GM12878 (cell line): ENCODE results near the gene HS3ST1. TPM values are rescaled to one million over a fixed set of nuclear protein-coding genes. Genes with fewer than 3 reads are reported as not detected.

Experiments used
- ATF7 ChIP-seq: fragments of 450-650 bp; IDR thresholded peaks from 2 replicates; pipeline ENCODE4 v1.6.1; 2016; ENCODE audit warnings: low read depth, mild to moderate bottlenecking
- BRCA1 ChIP-seq: IDR thresholded peaks from 2 replicates; pipeline ENCODE4 v1.6.1; 2011; ENCODE audit warnings: low read depth, low read length, improper control_type of control experiment
- CBX3 ChIP-seq: fragments of 200-600 bp; sonication (generic); IDR thresholded peaks from 2 replicates; pipeline ENCODE4 v1.6.1; 2016; ENCODE audit warnings: low read depth, borderline replicate concordance
- EZH2 ChIP-seq: IDR thresholded peaks from 2 replicates; pipeline ENCODE4 v1.6.1; 2012; ENCODE audit warnings: low read depth, mild to moderate bottlenecking, control low read depth, inconsistent platforms, low read length, borderline replicate concordance; ENCODE audit not compliant: control insufficient read depth
- FOXM1 ChIP-seq: IDR thresholded peaks from 2 replicates; pipeline ENCODE4 v1.6.1; 2012; ENCODE audit warnings: low read depth, mild to moderate bottlenecking, inconsistent platforms, low read length, moderate library complexity
- HCFC1 ChIP-seq: fragments of 150-350 bp; IDR thresholded peaks from 2 replicates; pipeline ENCODE4 v1.6.1; 2014; ENCODE audit warnings: low read length
- HDAC6 ChIP-seq: fragments of 200-600 bp; sonication (generic); IDR thresholded peaks from one replicate; pipeline ENCODE4 v1.8.0; 2017; ENCODE audit warnings: antibody characterized with exemption; ENCODE audit not compliant: unreplicated experiment
- LARP7 ChIP-seq: fragments of 450-650 bp; IDR thresholded peaks from 2 replicates; pipeline ENCODE4 v1.6.1; 2017; ENCODE audit warnings: mild to moderate bottlenecking
- MEF2A ChIP-seq: IDR thresholded peaks from 2 replicates; pipeline ENCODE4 v1.6.1; 2011; ENCODE audit warnings: low read depth, mild to moderate bottlenecking, low read length, moderate library complexity; ENCODE audit not compliant: insufficient read depth
- MYC ChIP-seq: IDR thresholded peaks from 2 replicates; pipeline ENCODE4 v1.6.1; 2011; ENCODE audit warnings: mild to moderate bottlenecking, low read length, moderate library complexity, inconsistent platforms; ENCODE audit not compliant: insufficient read depth, insufficient replicate concordance, insufficient read length, severe bottlenecking
- NFYA ChIP-seq: IDR thresholded peaks from 2 replicates; pipeline ENCODE4 v1.6.1; 2011; ENCODE audit warnings: low read depth, mild to moderate bottlenecking, low read length, improper control_type of control experiment, borderline replicate concordance
- NR2C2 ChIP-seq: IDR thresholded peaks from 2 replicates; pipeline ENCODE4 v1.6.1; 2011; ENCODE audit warnings: borderline replicate concordance, low read depth; ENCODE audit not compliant: control insufficient read depth, insufficient read length
- PAX5 ChIP-seq: IDR thresholded peaks from 2 replicates; pipeline ENCODE4 v1.6.1; 2011; ENCODE audit warnings: low read depth, low read length, borderline replicate concordance
- SIN3A ChIP-seq: IDR thresholded peaks from 2 replicates; pipeline ENCODE4 v1.6.1; 2012; ENCODE audit warnings: low read depth, low read length, improper control_type of control experiment
- SMARCA5 ChIP-seq: fragments of 450-650 bp; IDR thresholded peaks from 2 replicates; pipeline ENCODE4 v1.6.1; 2017; ENCODE audit warnings: mild to moderate bottlenecking
- ZBED1 ChIP-seq: IDR thresholded peaks from 2 replicates; pipeline ENCODE4 v1.6.1; 2016; ENCODE audit warnings: borderline replicate concordance
- ZNF217 ChIP-seq: fragments of 450-650 bp; IDR thresholded peaks from 2 replicates; pipeline ENCODE4 v1.6.1; 2017; ENCODE audit warnings: antibody characterized with exemption, mild to moderate bottlenecking
- ZNF24 ChIP-seq: fragments of 450-650 bp; IDR thresholded peaks from 2 replicates; pipeline ENCODE4 v1.6.1; 2017; ENCODE audit warnings: antibody characterized with exemption, mild to moderate bottlenecking
- ZNF622 ChIP-seq: fragments of 450-650 bp; IDR thresholded peaks from 2 replicates; pipeline ENCODE4 v1.6.1; 2017; ENCODE audit warnings: mild to moderate bottlenecking, inconsistent platforms
- ZZZ3 ChIP-seq: IDR thresholded peaks from 2 replicates; pipeline ENCODE4 v1.6.1; 2011; ENCODE audit warnings: low read depth; ENCODE audit not compliant: control insufficient read depth, insufficient read length
- polyA plus RNA-seq, 11 experiments: library from polyadenylated mRNA; depleted of rRNA in 4 of 11; unstranded in 6 of 11; stranded (reverse) in 5 of 11; fragments of >200 nt; fragmentation: Nextera tagmentation in 4 of 11; fragmentation: Illumina TruSeq in 1 of 11; extraction: Ambion mirVana in 4 of 11; extraction: Trizol in 1 of 11; gene quantifications; 1 replicate in 1 of 11; 2 replicates in 10 of 11; pipeline versions ENCODE4 v1.2.1 to v1.2.3, GENCODE V29; 2011 to 2016; ENCODE audit warnings: inconsistent platforms in 2 of 11, missing spikeins in 2 of 11, low read depth in 1 of 11
- total RNA-seq, 4 experiments: library from RNA; depleted of rRNA in 3 of 4; stranded (reverse); fragments of >200 nt in 3 of 4; fragmentation: Illumina TruSeq in 1 of 4; extraction: Trizol in 1 of 4; gene quantifications; 2 replicates each; pipeline versions ENCODE4 v1.2.1 to v1.2.3, GENCODE V29; 2013 to 2021
- TF ChIP-seq, protein P1 (sequence below): IDR thresholded peaks from 2 replicates; pipeline ENCODE4 v1.6.1; 2011; ENCODE audit warnings: low read depth, low read length, improper control_type of control experiment, borderline replicate concordance
- TF ChIP-seq, protein P2 (sequence below), 3 experiments: IDR thresholded peaks in 2 of 3; conservative IDR thresholded peaks in 1 of 3; 2 replicates each; pipeline ENCODE4 v1.5.1; 2011; ENCODE audit warnings: low read depth in 3 of 3, low read length in 3 of 3, mild to moderate bottlenecking in 3 of 3, control low read depth in 2 of 3, moderate library complexity in 2 of 3, inconsistent platforms in 1 of 3, mixed read lengths in 1 of 3; ENCODE audit not compliant: control insufficient read depth in 2 of 3, insufficient read depth in 1 of 3; ENCODE audit errors: extremely low read depth in 1 of 3
- TF ChIP-seq, protein P3 (sequence below): fragments of 450-650 bp; IDR thresholded peaks from 2 replicates; pipeline ENCODE4 v1.6.1; 2016; ENCODE audit warnings: mild to moderate bottlenecking
- TF ChIP-seq, protein P4 (sequence below): fragments of 450-650 bp; IDR thresholded peaks from 2 replicates; pipeline ENCODE4 v1.6.1; 2016; ENCODE audit warnings: mild to moderate bottlenecking
- TF ChIP-seq, protein P5 (sequence below): fragments of 450-650 bp; IDR thresholded peaks from 2 replicates; pipeline ENCODE4 v1.6.1; 2017; ENCODE audit warnings: low read depth, mild to moderate bottlenecking, moderate library complexity

The HS3ST1 gene
- total and polyA plus RNA-seq, 10 of the 15 experiments (the other 5 are each of a cell fraction or from before 2014, with no cell fraction given): 0.03 to 0.65 (median 0.13) TPM

DNA sequence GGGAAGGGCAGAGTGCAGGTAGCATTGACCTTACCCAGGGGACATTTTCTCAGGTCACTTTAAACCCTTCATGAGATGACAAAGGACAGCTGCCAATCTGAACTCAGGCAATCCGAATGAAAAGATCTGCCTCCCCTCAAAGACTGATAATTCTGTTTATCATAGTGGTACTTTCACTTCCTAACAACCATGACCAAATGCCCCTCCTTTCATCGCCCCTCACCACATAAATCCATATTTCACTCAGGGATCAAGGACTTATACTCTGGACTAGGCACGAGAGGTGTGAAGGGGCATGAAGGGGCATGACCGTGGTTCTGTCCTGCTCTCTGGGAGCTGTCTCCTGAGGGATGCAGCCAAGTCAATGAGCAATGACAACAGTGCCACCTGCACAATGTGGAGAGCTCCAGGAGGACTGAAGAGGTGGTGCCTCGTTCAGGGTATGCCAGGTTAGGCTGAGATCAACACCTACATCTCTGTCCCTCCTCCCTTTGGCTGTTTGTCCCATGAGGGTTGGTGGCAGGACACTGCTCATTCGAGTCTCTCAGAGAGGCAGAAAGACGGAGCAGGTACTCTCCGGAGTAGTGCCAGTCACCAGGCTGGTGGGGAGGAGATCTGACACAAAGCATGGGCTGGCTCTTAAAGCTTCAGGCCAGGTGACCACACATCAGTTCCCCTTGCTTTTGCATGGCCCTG, 12.5 kb downstream of the HS3ST1 start (continued):
- TF ChIP-seq, protein P1, sequence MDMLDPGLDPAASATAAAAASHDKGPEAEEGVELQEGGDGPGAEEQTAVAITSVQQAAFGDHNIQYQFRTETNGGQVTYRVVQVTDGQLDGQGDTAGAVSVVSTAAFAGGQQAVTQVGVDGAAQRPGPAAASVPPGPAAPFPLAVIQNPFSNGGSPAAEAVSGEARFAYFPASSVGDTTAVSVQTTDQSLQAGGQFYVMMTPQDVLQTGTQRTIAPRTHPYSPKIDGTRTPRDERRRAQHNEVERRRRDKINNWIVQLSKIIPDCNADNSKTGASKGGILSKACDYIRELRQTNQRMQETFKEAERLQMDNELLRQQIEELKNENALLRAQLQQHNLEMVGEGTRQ: no peak
- no peak for TF ChIP-seq ZNF217
- TF ChIP-seq, protein P2, sequence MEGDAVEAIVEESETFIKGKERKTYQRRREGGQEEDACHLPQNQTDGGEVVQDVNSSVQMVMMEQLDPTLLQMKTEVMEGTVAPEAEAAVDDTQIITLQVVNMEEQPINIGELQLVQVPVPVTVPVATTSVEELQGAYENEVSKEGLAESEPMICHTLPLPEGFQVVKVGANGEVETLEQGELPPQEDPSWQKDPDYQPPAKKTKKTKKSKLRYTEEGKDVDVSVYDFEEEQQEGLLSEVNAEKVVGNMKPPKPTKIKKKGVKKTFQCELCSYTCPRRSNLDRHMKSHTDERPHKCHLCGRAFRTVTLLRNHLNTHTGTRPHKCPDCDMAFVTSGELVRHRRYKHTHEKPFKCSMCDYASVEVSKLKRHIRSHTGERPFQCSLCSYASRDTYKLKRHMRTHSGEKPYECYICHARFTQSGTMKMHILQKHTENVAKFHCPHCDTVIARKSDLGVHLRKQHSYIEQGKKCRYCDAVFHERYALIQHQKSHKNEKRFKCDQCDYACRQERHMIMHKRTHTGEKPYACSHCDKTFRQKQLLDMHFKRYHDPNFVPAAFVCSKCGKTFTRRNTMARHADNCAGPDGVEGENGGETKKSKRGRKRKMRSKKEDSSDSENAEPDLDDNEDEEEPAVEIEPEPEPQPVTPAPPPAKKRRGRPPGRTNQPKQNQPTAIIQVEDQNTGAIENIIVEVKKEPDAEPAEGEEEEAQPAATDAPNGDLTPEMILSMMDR (IDR thresholded peaks at IDR 0.05 in 2 of 3, conservative IDR thresholded peaks at IDR 0.05 in 1 of 3; ENCODE audit: control insufficient read depth in 2 of 3, extremely low read depth in 1 of 3, insufficient read depth in 1 of 3, low read depth in 3 of 3, low read length in 3 of 3): no peak
- no peak for TF ChIP-seq ZNF24
- TF ChIP-seq HCFC1: no peak
- TF ChIP-seq CBX3: no peak
- TF ChIP-seq, protein P3, sequence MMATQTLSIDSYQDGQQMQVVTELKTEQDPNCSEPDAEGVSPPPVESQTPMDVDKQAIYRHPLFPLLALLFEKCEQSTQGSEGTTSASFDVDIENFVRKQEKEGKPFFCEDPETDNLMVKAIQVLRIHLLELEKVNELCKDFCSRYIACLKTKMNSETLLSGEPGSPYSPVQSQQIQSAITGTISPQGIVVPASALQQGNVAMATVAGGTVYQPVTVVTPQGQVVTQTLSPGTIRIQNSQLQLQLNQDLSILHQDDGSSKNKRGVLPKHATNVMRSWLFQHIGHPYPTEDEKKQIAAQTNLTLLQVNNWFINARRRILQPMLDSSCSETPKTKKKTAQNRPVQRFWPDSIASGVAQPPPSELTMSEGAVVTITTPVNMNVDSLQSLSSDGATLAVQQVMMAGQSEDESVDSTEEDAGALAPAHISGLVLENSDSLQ: peak; percentile 27; the same call in 1 of the 2 replicates
- TF ChIP-seq PAX5: peak; percentile 42; the same call in 1 of the 2 replicates
- TF ChIP-seq, protein P4, sequence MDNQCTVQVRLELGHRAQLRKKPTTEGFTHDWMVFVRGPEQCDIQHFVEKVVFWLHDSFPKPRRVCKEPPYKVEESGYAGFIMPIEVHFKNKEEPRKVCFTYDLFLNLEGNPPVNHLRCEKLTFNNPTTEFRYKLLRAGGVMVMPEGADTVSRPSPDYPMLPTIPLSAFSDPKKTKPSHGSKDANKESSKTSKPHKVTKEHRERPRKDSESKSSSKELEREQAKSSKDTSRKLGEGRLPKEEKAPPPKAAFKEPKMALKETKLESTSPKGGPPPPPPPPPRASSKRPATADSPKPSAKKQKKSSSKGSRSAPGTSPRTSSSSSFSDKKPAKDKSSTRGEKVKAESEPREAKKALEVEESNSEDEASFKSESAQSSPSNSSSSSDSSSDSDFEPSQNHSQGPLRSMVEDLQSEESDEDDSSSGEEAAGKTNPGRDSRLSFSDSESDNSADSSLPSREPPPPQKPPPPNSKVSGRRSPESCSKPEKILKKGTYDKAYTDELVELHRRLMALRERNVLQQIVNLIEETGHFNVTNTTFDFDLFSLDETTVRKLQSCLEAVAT: no peak
- TF ChIP-seq MYC: no peak
- no peak for TF ChIP-seq NR2C2
- no peak for TF ChIP-seq ZNF622
- peak; percentile 55; the same call in 1 of the 2 replicates for TF ChIP-seq FOXM1
- TF ChIP-seq HDAC6: no peak
- TF ChIP-seq ZBED1: no peak
- TF ChIP-seq NFYA: no peak
- TF ChIP-seq MEF2A: no peak
- TF ChIP-seq, protein P5, sequence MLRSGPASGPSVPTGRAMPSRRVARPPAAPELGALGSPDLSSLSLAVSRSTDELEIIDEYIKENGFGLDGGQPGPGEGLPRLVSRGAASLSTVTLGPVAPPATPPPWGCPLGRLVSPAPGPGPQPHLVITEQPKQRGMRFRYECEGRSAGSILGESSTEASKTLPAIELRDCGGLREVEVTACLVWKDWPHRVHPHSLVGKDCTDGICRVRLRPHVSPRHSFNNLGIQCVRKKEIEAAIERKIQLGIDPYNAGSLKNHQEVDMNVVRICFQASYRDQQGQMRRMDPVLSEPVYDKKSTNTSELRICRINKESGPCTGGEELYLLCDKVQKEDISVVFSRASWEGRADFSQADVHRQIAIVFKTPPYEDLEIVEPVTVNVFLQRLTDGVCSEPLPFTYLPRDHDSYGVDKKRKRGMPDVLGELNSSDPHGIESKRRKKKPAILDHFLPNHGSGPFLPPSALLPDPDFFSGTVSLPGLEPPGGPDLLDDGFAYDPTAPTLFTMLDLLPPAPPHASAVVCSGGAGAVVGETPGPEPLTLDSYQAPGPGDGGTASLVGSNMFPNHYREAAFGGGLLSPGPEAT: no peak
- TF ChIP-seq LARP7: no peak
- no peak for TF ChIP-seq BRCA1
- TF ChIP-seq EZH2: no peak
- TF ChIP-seq ZZZ3: no peak
- no peak for TF ChIP-seq SIN3A
- TF ChIP-seq SMARCA5: no peak
- TF ChIP-seq ATF7: no peak
